RWPE2 (cell line): ENCODE data around the gene TMEM121.

Experiments
- ATAC-seq: fragments of 200-7000 bp; cut with Tn5 transposase; 3 replicates; pipeline ENCODE4 v1.9.1; 2021; ENCODE audit warnings: low read depth
- DNase-seq: peaks from one replicate; pipeline ENCODE4 v3.0.0-alpha.2; 2020; ENCODE audit warnings: low spot score
- H3K27ac ChIP-seq: fragments of 450-650 bp; 2 replicates; pipeline ENCODE4 v1.5.1; 2017; ENCODE audit warnings: mild to moderate bottlenecking; ENCODE audit not compliant: poor library complexity, severe bottlenecking
- H3K27me3 ChIP-seq: fragments of 250-450 bp; sonication (Bioruptor Pico); 2 replicates; pipeline ENCODE4 v1.5.1; 2021; ENCODE audit warnings: mild to moderate bottlenecking, moderate library complexity; ENCODE audit not compliant: insufficient read depth, poor library complexity, severe bottlenecking
- H3K36me3 ChIP-seq: fragments of 250-450 bp; sonication (Bioruptor Pico); 2 replicates; pipeline ENCODE4 v1.5.1; 2020; ENCODE audit warnings: low read depth, mild to moderate bottlenecking, moderate library complexity
- H3K4me1 ChIP-seq: fragments of 250-450 bp; sonication (Bioruptor Pico); 2 replicates; pipeline ENCODE4 v1.5.1; 2021; ENCODE audit warnings: mild to moderate bottlenecking, moderate library complexity; ENCODE audit not compliant: insufficient read depth, poor library complexity, severe bottlenecking
- H3K4me3 ChIP-seq: fragments of 250-450 bp; sonication (Bioruptor Pico); 2 replicates; pipeline ENCODE4 v1.5.1; 2021; ENCODE audit warnings: mild to moderate bottlenecking, moderate library complexity; ENCODE audit not compliant: severe bottlenecking
- H3K9me3 ChIP-seq: fragments of 250-450 bp; sonication (Bioruptor Pico); 2 replicates; pipeline ENCODE4 v1.5.1; 2021; ENCODE audit warnings: mild to moderate bottlenecking, moderate library complexity; ENCODE audit not compliant: severe bottlenecking
- CTCF ChIP-seq: fragments of 450-650 bp; IDR thresholded peaks from one replicate; pipeline ENCODE4 v1.5.1; 2017; ENCODE audit warnings: mild to moderate bottlenecking, moderate library complexity; ENCODE audit not compliant: poor library complexity, severe bottlenecking

Gene TMEM121

GRCh38 chr14:105532735-105533141 is 6.4 kb downstream of the TMEM121 start:
- ATAC-seq (peak; percentile 39), DNase-seq (no peak)
- peak; percentile 42 for TF ChIP-seq CTCF
- Histone ChIP-seq H3K36me3 (no peaks in the 10 kb centered on the region), H3K4me1 (no peaks in the 10 kb centered on the region), H3K27me3 (peaks cover 21% of the 10 kb centered on the region), H3K27ac (no peak overlapping the region), H3K4me3 (no peak overlapping the region), H3K9me3 (no peaks in the 10 kb centered on the region)

GRCh38 chr14:105533391-105533790 is 7.0 kb downstream of the TMEM121 start:
- Histone ChIP-seq H3K27ac (no peak overlapping the region), H3K27me3 (peaks cover 20% of the 10 kb centered on the region), H3K9me3 (no peaks in the 10 kb centered on the region), H3K36me3 (no peaks in the 10 kb centered on the region), H3K4me3 (no peak overlapping the region), H3K4me1 (no peaks in the 10 kb centered on the region)
- no peak for ATAC-seq
- no peak for TF ChIP-seq CTCF
- DNase-seq = peak; percentile 59

- Histone ChIP-seq H3K4me1 (no peaks in the 10 kb centered on the region), H3K9me3 (no peaks in the 10 kb centered on the region), H3K27me3 (peaks cover 20% of the 10 kb centered on the region), H3K36me3 (no peaks in the 10 kb centered on the region), H3K4me3 (no peak overlapping the region), H3K27ac (no peak overlapping the region)
- ATAC-seq (no peak), DNase-seq (peak; percentile 57)
- no peak for TF ChIP-seq CTCF
Observed at GRCh38 chr14:105533811-105534498, 7.6 kb downstream of the TMEM121 start.

GRCh38 chr14:105534586-105534985 is 8.2 kb downstream of the TMEM121 start:
- Histone ChIP-seq H3K27me3 (peaks cover 20% of the 10 kb centered on the region), H3K36me3 (no peaks in the 10 kb centered on the region), H3K4me1 (no peaks in the 10 kb centered on the region), H3K9me3 (no peaks in the 10 kb centered on the region), H3K27ac (no peak overlapping the region), H3K4me3 (no peak overlapping the region)
- peak; percentile 64 for DNase-seq
- no peak for ATAC-seq
- TF ChIP-seq CTCF = no peak

- peaks cover 20% of the 10 kb centered on the region for H3K27me3 ChIP-seq
- peak; percentile 64 for DNase-seq
- H3K27ac ChIP-seq = no peak overlapping the region
- no peaks in the 10 kb centered on the region for H3K9me3 ChIP-seq
- H3K4me3 ChIP-seq = no peak overlapping the region
- H3K36me3 ChIP-seq = no peaks in the 10 kb centered on the region
- ATAC-seq = no peak
- no peaks in the 10 kb centered on the region for H3K4me1 ChIP-seq
- no peak for TF ChIP-seq CTCF
Observed at GRCh38 chr14:105536051-105536450, 9.7 kb downstream of the TMEM121 start.
